ENCODE data around the gene ERG. TPM values are rescaled to one million over a fixed set of nuclear protein-coding genes. Genes with fewer than 3 reads are reported as not detected.

The ERG gene
- total RNA-seq, 4 donors from 2014 or later, result 7.8 to 44.1 (median 16.8) TPM

DNA sequence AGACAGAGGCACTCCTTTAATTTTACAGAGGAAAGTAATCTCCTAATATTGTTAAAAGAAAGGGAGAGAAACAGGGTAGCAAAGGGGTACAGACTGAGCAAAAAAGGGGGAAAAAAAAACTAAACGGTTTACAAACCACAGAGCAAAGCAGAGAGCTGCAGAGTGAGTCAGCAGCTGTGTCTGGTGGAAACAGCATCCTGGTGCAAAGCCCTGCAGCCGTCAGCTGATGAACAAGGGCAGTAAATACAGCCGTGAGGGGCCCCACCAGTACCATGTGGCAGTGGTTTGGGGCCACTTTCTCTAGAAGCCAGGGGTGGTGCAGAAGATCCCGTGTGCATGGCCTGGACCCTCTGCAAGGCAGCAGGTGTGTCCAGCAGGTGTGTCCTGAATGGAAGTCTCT is 111.3 kb downstream of the ERG start:
- TF ChIP-seq, protein P1, sequence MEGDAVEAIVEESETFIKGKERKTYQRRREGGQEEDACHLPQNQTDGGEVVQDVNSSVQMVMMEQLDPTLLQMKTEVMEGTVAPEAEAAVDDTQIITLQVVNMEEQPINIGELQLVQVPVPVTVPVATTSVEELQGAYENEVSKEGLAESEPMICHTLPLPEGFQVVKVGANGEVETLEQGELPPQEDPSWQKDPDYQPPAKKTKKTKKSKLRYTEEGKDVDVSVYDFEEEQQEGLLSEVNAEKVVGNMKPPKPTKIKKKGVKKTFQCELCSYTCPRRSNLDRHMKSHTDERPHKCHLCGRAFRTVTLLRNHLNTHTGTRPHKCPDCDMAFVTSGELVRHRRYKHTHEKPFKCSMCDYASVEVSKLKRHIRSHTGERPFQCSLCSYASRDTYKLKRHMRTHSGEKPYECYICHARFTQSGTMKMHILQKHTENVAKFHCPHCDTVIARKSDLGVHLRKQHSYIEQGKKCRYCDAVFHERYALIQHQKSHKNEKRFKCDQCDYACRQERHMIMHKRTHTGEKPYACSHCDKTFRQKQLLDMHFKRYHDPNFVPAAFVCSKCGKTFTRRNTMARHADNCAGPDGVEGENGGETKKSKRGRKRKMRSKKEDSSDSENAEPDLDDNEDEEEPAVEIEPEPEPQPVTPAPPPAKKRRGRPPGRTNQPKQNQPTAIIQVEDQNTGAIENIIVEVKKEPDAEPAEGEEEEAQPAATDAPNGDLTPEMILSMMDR (IDR thresholded peaks at IDR 0.05; ENCODE audit: low read depth), result no peak

DNA sequence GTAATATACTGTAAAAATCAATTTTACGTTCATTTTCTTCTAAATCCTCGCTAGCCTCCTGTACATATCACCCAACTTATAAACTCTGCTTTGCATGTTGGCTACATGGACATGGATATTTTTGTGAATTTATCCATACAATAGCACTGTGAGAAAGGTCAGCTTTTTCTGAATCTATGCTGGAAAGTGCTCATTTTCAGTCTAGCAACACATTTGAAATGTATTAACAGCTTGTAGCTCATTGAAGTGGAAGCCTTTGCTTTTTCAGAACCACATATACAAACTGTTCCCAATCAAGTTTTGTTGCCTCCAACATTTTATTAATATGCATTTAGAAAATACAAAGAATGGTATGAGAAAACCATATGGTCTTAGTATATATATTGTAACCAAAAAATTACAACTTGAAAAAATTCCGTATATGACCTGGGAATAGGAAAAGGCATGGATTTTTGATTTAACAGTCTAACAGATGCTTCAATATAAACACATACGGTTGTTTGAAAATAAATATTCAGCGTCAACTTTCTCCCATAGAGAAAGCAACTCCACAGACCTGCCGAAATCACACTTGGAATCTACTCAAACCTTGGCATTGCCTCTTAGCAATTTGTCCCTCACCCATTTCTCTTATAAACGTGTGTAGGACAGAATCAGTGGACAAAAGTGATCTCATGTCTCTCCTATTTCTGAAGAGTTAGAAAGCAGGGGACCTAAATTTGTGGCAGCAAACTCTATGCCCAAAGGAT is 112.7 kb downstream of the ERG start:
- TF ChIP-seq, protein P1 (IDR thresholded peaks at IDR 0.05; ENCODE audit: low read depth), result no peak

DNA sequence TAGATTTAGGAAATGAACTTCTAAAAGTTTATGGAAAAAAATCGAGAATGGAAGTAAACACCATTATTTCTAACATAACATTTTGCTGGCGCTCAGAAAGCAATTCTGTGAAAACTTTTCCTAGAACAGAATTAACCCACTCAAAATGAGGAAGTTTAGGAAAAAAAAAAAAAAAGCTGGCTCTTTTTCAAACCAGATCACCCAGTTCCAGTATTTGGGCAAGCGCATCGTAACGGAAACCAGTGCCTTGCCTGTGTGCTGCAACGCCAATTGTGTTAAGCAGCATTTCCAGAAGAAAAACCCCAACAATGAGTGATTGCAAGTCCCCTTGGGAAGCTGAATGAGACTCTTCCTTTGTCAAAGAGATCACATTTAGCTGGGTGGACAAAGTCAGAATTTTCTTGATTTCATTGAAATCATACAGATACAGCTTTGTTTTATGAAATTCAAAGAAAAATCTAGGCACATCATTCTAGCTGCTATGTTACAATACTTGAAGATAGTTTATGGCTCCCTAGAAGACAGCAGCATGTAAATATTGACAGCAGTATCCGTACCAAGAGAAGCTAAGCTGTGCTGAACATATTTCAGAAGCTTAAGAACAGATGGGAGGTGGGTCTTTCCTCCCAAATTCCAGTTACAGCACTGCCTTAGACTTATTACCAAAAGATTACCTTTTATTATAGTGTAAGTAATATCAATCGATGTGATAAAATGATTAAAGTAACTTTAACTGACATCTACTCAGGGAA is 113.4 kb downstream of the ERG start:
- TF ChIP-seq, protein P1 (IDR thresholded peaks at IDR 0.05; ENCODE audit: low read depth), result no peak

DNA sequence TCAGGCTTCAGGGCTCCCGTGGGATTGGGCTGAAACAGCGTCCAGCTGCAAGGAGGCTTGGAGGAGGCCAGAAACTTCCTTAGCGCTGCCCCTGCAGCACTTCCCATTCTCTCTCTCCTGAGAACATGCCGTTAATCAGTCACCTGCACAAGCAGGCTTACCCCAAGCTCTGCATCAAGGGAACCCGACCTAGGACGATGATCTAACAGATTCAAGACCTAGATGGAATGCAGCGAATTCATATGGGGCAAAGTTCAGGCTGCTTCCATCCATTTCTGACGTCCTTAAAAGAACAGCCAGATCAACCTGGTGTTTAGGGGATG is 114.1 kb downstream of the ERG start:
- TF ChIP-seq, protein P1 (IDR thresholded peaks at IDR 0.05; ENCODE audit: low read depth), result no peak

DNA sequence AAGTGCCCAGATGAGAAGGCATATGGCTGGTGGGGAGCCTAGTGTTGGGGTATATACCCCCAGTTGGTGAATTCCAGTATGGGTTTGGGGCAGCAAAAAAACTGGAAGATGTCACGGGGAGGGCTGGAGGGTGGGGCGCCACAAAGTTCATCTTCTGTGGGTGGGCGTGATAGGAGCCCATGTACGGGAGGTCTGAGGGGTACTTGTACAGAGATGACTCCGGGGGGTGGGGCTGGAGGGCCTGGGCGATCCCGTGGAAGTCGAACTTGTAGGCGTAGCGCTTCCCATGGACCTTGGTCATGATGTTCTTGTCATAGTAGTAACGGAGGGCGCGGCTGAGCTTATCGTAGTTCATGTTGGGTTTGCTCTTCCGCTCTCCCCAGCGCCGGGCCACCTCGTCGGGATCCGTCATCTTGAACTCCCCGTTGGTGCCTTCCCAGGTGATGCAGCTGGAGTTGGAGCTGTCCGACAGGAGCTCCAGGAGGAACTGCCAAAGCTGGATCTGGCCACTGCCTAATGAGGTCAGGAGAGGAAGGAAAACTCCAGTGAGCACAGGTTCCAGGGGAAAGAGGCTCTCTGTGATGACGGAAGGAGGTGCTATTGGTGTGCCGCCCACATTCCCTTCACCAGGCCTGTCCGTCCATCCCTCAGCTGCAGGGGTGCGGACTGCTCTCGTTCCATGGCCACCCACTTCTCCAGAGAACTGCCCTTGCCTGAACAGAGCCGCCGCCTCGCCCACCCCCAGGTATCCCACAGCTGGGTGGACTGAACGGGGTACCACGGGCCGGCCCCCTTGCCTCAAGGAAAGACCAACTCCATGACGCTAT is 114.7 kb downstream of the ERG start:
- TF ChIP-seq, protein P1 (IDR thresholded peaks at IDR 0.05; ENCODE audit: low read depth), result no peak

DNA sequence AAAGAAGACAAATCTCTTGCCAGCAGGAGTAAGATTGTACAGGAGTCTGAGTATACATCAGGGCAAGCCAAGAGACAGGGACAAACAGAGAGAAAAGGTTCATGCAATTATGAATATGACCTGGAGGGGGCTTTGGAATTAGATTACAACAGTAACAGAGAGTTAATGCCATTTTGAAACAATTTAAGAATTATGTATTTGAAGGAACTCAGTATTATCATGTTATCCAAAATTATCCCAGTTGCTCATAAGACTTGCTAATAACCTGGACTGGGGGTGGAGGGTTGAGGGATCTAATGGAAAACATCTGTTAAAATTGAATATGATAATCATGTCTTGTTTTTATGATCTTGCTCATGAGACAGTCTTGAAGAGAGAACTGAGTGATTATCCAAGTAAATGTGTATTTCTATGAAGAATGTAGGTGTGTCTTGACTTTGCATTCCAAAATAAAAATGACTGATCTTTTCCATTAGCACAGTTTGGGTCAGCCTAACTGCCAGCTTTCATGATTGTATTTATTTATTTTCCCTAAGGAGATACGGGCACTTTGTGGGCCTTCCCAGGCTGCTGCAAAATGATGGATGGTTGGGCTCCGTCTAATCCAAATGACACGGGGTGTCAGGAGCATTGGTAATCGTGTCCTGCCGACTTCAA is 117.7 kb downstream of the ERG start:
- TF ChIP-seq, protein P1 (IDR thresholded peaks at IDR 0.05; ENCODE audit: low read depth), result no peak

Measured in subcutaneous adipose tissue (tissue), 4 donors.